Right ventricle myocardium superior (tissue), 1 donor: ENCODE data around the gene RBM12. TPM values are rescaled to one million over a fixed set of nuclear protein-coding genes. Genes with fewer than 3 reads are reported as not detected.

Experiments
- ATAC-seq: fragments of 200-7000 bp; cut with Tn5 transposase; one replicate; pipeline ENCODE4 v1.9.1; 2020; ENCODE audit warnings: mild to moderate bottlenecking; ENCODE audit not compliant: poor library complexity
- DNase-seq: peaks from one replicate; pipeline ENCODE4 v3.0.0-alpha.2; 2020
- intact Hi-C: fragments of 100-400 bp; cut with DNase I; formaldehyde crosslinking; loops from one replicate; pipeline ENCODE4 v1.11.2; 2022
- total RNA-seq: library from RNA; stranded (reverse); fragmentation: NEBNext Ultra II Directional; extraction: Animal tissue kit (Norgen Biotek cat#: 25700); gene quantifications from one replicate; pipeline ENCODE4 v1.2.1, GENCODE V29; 2021
- donor health status: DM: no; HTN: yes; CAD: no; lungs with severe emphysema.

The RBM12 gene
- total RNA-seq, 1 donor from 2014 or later = 45.3 TPM

DNA sequence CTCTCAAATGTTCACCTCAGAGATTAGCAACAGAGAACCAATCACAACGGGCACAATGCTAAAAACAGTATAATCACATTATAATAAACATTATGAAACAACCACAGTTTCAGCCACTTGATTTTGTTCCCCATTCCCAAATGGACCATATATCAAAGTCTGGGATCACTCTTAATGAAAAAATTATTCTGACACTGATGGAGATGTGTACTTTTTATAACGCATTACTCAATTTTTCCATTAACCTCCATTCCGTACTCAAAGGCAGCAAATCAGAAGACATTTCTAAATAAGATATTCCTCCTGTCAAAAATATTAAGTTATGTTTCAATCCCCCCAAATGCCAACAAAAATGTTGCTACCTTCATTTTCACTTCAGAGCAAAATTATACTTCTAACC is 2.8 kb downstream of the RBM12 start:
- ATAC-seq (no peak), DNase-seq (no peak)
- intact Hi-C loops = loop anchor here (5.0 kb wide), 1 partner anchor 45 kb away; the partner anchor contains the start of gene SPAG4

DNA sequence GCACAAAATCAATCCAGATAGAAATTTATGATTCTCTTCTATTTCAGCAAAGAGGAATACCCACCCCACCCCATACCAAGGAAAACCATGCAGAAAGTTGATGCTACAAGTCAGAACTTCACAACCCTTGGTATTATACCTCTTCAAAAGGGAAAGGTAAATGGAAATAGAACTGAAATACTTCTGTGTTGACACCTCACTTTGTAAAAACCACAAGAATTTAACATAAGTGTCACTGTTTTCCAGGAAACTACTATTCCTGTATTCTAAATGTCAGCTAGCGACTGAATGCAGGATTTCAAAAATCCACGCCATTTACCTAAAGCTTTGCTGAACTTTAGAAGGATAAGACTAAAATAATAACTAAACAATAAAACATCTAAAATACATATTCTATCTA is 3.6 kb downstream of the RBM12 start:
- no peak for ATAC-seq
- intact Hi-C loops = loop anchor here (5.0 kb wide), 1 partner anchor 44 kb away; the partner anchor contains the start of gene SPAG4

DNA sequence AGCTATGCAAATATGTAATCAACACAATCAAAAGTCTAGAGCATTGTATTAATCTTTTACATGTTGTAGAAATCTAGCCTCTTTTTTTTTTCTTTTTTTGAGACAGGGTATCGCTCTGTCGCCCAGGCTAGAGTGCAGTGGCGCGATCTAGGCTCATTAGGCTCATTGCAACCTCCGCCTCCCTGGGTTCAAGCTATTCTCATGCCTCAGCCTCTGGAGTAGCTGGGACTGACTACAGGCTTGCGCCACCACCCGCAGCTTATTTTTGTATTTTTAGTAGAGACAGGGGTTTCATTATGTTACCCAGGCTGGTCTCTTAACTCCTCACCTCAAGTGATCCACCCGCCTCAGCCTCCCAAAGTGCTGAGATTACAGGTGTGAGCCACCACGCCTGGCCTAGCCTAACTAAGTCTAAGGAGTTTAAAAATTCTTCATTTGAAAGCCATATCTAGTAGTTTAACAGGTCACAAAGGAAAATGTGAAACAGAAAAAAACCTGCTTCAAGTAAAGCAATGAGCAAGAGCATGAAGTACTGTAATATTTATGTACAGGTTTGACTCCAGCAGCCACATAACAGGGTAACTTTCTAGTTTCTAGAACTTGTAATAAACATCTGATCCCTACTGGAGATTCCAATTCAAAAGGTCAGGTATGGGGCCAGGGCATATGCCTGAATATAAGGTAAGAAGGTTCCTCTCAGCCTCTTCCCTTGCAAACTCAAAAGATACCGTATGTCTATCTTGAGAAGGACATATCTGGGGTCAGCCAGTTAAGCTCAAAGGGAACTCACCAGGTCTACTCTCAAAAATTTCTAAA is 4.4 kb downstream of the RBM12 start:
- intact Hi-C loops = loop anchor here (5.0 kb wide), 1 partner anchor 43 kb away; the partner anchor contains the start of gene SPAG4
- DNase-seq = no peak
- ATAC-seq = no peak

More for the DNA sequence above, 3.6 kb downstream of the RBM12 start:
- DNase-seq = no peak

- DNase-seq (no peak), ATAC-seq (no peak)
- intact Hi-C loops = no loop called here
These were observed 7.4 kb downstream of the RBM12 start for GRCh38 chr20:35657271-35657670.

DNA sequence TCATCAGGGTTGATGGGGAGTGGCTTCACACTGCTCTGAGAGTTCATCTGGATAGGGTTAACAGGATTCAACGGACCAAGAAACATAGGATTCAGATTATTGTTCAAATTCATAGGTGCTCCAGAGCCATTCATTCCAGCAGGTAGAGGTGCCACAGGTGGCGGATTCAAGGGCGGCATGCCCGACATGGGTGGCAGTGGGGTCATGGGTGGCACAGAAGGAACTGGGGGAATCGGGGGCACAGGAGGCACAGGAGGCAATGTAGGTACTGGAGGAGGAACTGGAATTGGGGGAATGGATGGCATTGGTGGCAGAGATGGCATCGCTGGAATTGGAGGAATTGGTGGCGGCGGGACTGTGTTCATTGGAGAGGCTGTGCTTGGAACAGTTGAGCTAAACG is 10.3 kb downstream of the RBM12 start:
- intact Hi-C loops = no loop called here
- DNase-seq (no peak), ATAC-seq (no peak)

DNA sequence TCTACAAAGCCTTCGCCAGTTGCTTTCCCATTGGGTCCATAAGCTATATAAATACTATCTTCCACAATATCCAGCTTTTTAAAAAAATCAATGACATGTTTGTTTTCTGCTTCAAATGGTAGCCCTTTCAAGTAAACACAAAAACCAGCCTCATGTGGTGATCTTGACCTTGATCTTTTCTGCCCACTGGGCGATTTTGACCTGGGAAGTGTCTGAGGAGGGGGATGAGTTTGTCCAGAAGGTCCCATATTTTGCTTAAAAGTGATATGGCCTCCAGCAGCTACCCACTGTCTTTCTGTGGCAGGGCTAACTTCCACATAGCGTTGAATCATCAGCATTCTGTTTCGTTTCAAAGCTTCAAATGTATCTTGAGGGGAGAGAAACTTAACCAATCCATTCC is 10.8 kb downstream of the RBM12 start:
- no peak for ATAC-seq
- intact Hi-C loops = no loop called here
- DNase-seq = no peak

GRCh38 chr20:35653430-35653734 is 11.3 kb downstream of the RBM12 start:
- no peak for DNase-seq
- ATAC-seq = no peak
- intact Hi-C loops = no loop called here

- ATAC-seq (no peak), DNase-seq (no peak)
- intact Hi-C loops = no loop called here
These were observed 11.9 kb downstream of the RBM12 start for GRCh38 chr20:35652641-35653429.

- DNase-seq (no peak), ATAC-seq (peak; percentile 51)
- intact Hi-C loops = no loop called here
These were observed 12.7 kb downstream of the RBM12 start for GRCh38 chr20:35651958-35652357.

DNA sequence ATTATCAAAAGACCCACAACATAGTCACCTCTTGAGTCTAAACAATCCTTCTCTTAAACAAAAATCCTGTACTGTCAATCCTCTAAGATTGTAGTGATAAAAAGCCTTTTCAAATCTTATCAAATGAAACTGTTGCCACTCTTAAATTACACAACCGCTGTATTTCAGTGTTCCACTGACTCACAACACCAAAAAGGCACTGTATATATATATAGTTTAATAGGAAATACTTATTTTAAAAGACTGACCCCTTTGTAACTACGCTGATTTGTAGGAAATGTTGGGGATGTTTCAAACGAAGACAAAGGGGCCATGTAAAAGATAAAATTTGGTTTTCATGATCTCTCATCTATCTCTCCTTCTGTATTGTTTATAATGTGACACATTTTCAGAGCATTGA is 14.1 kb downstream of the RBM12 start:
- ATAC-seq = no peak
- intact Hi-C loops = no loop called here
- DNase-seq = no peak

DNA sequence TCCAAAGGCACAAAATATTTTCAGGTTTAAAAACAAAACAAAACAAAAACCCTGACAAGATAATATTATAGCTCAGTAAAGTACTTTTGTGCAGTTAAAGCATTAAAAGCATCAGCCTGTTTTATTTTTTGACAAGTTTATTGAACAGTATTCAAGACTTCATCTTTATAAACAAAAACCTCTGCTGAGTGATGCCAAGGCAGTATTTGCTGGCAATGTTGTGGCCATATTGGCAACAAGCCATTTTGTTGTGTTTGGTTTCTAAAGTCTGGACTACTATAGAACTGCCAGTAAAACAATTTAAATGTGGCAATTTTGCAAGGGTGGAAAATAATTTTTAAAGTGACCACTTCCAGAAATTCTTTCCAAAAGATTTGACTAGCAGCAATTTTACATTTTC is 15.9 kb downstream of the RBM12 start:
- intact Hi-C loops = no loop called here
- peak; percentile 32 for ATAC-seq
- no peak for DNase-seq

DNA sequence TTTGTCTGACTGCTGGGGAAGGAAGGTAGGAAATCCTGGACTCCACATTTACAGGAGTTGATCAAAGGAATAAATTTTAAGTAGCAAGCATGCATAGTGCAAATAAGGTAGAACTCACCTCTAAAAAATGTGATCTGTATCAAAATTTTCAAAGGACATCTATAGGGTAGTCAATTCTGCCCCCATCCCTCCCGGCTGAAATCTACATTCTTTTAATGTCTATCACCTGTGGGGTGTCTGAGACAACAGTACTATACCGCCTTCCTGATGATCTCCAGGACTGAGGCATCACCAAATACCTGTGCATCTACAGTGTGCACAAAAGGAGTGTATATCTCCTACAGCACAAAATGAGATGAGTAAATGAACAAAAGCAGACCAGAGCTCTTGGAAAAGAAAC is 19.9 kb downstream of the RBM12 start:
- DNase-seq (no peak), ATAC-seq (no peak)
- intact Hi-C loops = no loop called here

- intact Hi-C loops = no loop called here
- ATAC-seq (no peak), DNase-seq (no peak)
These were observed 21.7 kb downstream of the RBM12 start for GRCh38 chr20:35643045-35643444.

- intact Hi-C loops = no loop called here
- no peak for ATAC-seq
- no peak for DNase-seq
These were observed 23.0 kb downstream of the RBM12 start for GRCh38 chr20:35641743-35642142.

DNA sequence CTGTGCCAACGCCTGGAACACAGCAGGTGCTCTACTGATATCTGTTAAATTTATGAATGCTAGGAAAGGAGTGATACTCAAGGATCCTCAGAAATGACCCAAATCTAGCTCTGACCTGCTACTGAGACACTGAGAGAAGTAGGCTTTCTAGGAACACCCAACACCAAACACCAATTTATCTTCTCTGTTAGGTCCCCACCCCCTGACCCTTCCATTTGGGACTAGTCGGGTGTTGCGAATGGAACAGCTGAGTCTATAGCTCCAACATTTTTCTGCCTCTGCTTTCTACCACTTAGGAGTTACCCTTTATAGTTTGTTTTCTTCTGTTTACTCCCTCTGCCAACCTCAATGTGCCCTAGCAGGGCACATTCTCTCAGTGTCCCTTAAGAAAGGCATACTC is 24.0 kb downstream of the RBM12 start:
- intact Hi-C loops = no loop called here
- no peak for ATAC-seq

DNA sequence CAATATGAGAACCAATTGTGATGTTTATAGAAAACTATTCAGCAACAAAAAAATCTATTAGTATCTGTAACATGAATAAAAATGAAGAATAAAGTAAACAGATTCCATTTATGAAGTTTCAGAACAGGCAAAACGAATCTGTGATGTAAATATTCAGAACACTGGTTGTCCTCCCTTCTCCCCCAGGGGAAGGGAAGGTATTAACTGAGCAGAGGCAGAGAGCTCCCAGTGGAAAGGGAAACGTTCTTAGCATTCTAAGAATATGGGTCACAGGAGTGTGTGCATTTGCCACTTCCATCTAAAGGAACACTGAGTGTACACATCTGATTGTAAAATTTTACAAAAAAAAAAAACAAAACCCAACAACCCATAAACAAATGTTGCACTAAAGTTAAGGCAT is 25.9 kb downstream of the RBM12 start:
- ATAC-seq (no peak), DNase-seq (no peak)
- intact Hi-C loops = no loop called here

More for the DNA sequence above, 24.0 kb downstream of the RBM12 start:
- no peak for DNase-seq

DNA sequence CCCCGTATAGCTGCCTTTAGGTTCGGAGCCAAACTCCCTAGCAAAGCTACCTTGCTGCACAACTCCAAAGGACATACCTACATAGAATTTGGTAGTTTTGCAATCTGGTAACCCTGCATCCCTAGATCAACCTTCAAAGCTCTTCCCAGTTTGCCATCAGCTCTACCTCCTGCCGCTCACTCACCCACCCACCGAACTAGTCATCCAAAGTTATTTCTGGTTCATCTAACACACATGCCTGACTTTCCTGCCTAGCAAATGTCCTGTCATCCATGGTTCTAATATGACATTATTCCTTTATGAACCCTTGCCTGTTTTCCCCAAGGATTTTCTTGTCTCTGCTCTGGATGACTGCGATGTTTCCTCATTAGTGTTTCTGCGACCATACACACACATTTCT is 27.4 kb downstream of the RBM12 start:
- ATAC-seq = no peak
- no peak for DNase-seq

GRCh38 chr20:35636095-35636494 is 28.6 kb downstream of the RBM12 start:
- intact Hi-C loops = no loop called here
- ATAC-seq (peak; percentile 45), DNase-seq (no peak)

More for the DNA sequence above, 27.4 kb downstream of the RBM12 start:
- intact Hi-C loops = no loop called here

DNA sequence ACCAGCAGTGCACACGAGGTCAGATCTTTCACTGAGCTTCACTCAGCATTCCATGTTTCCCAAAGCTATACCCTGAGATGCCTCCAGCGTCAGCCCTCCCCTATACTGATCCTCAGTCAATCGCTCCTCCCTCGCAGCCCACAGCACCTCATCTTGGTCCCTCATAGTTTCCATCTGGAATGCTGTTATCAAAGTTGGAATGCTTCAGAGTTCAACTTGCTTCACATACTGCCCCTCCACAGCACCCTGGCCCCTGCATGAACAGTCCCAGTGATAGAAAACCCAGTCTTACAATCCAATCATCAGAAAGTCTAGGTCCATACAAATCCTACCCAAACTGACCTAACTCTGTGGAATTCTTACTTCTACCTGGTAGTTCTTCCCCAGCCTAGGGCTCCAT is 29.0 kb downstream of the RBM12 start:
- ATAC-seq (peak; percentile 13), DNase-seq (no peak)
- intact Hi-C loops = no loop called here

- ATAC-seq = no peak
- intact Hi-C loops = no loop called here
These were observed 32.1 kb downstream of the RBM12 start for GRCh38 chr20:35632539-35633115.

More at GRCh38 chr20:35632539-35633115, 32.1 kb downstream of the RBM12 start:
- DNase-seq = no peak
